ENCODE measurements around the gene PROX1. TPM values are rescaled to one million over a fixed set of nuclear protein-coding genes. Genes with fewer than 3 reads are reported as not detected.
A peak's percentile ranks its signal among the peaks of the same experiment; 100 is the strongest.

Gene PROX1
- total and polyA plus RNA-seq, 12 donors: 2.5 to 132 (median 110) TPM

- no peak for TF ChIP-seq CTCF (IDR thresholded peaks at IDR 0.05)
- H3K27me3 ChIP-seq: peaks cover 5 to 100% (median 79%) of the 10 kb centered on the region in 7 donors
- WGBS, 2 donors: 39 to 40% methylated on average over 36 of the region's 36 CpGs
These were observed 4.0 kb upstream of the PROX1 start for GRCh38 chr1:213983493-213984386.

GRCh38 chr1:213984387-213985208 lies 3.2 kb upstream of the PROX1 start:
- intact Hi-C loops (cut with DNase I): loop anchor here (2.0 to 10.0 kb wide), 11 partner anchors 48 to 612 kb away; no protein-coding TSS in a partner anchor

More at GRCh38 chr1:213983493-213984386, 4.0 kb upstream of the PROX1 start:
- Histone ChIP-seq H3K4me3 (peak overlapping the region; percentile 14 to 54 (median 44)), H3K4me1 (peaks cover 0 to 48% (median 17%) of the 10 kb centered on the region in 9 donors), H3K27ac (no peak overlapping the region), H3K9me3 (no peaks in the 10 kb centered on the region), H3K36me3 (no peaks in the 10 kb centered on the region)
- intact Hi-C loops (cut with DNase I): loop anchor here in 6 of 10 donors (2.0 to 10.0 kb wide), 6 partner anchors 121 to 611 kb away; no protein-coding TSS in a partner anchor
- ATAC-seq (peak in 1 of 8 donors; percentile 1), DNase-seq (no peak)

GRCh38 chr1:213985209-213986019 lies 2.4 kb upstream of the PROX1 start:
- ATAC-seq: peak in 2 of 8 donors; percentile 32 to 37
- TF ChIP-seq CTCF (IDR thresholded peaks at IDR 0.05): no peak

More at GRCh38 chr1:213984387-213985208, 3.2 kb upstream of the PROX1 start:
- WGBS, 2 donors: 56 to 58% methylated on average over 15 of the region's 15 CpGs
- peaks cover 5 to 100% (median 75%) of the 10 kb centered on the region in 7 donors for H3K27me3 ChIP-seq
- peak overlapping the region in 6 of 10 donors; percentile 23 to 69 (median 33) for H3K4me3 ChIP-seq
- TF ChIP-seq CTCF (IDR thresholded peaks at IDR 0.05): no peak
- H3K4me1 ChIP-seq: peaks cover 0 to 55% (median 23%) of the 10 kb centered on the region in 9 donors
- no peak for ATAC-seq
- H3K27ac ChIP-seq: peak overlapping the region in 1 of 10 donors; percentile 42
- no peak for DNase-seq
- H3K36me3 ChIP-seq: no peaks in the 10 kb centered on the region
- no peaks in the 10 kb centered on the region for H3K9me3 ChIP-seq

More at GRCh38 chr1:213985209-213986019, 2.4 kb upstream of the PROX1 start:
- no peaks in the 10 kb centered on the region for H3K9me3 ChIP-seq
- peaks cover 0 to 55% (median 23%) of the 10 kb centered on the region in 9 donors for H3K4me1 ChIP-seq
- intact Hi-C loops (cut with DNase I): loop anchor here (2.0 to 10.0 kb wide), 10 partner anchors 47 to 611 kb away; no protein-coding TSS in a partner anchor
- H3K27ac ChIP-seq: peak overlapping the region in 4 of 10 donors; percentile 5 to 42 (median 24)
- H3K4me3 ChIP-seq: peak overlapping the region in 8 of 10 donors; percentile 14 to 69 (median 29)
- H3K27me3 ChIP-seq: peaks cover 5 to 99% (median 68%) of the 10 kb centered on the region in 7 donors
- no peaks in the 10 kb centered on the region for H3K36me3 ChIP-seq
- DNase-seq: no peak
- WGBS, 2 donors: 9 to 13% methylated on average over 52 of the region's 52 CpGs

All from heart right ventricle (tissue), 16 donors.